H1 (cell line): ENCODE data around the gene ENDOG. TPM values are rescaled to one million over a fixed set of nuclear protein-coding genes. Genes with fewer than 3 reads are reported as not detected.
"Not testable (repeated sequence)": the region's sequence is repeated elsewhere in the genome, so short reads cannot be mapped to it uniquely, and the experiment has no call there.

Experiments used
- CTCF ChIA-PET: fragments of 300-600 bp; sonication (Branson Sonifier 250); formaldehyde crosslinking; loops from one replicate; lab custom pipeline; 2021; ENCODE audit not compliant: partially characterized antibody; lab: Charles Lee
- POLR2A ChIA-PET: fragments of 300-600 bp; sonication (Branson Sonifier 250); formaldehyde crosslinking; loops from one replicate; lab custom pipeline; 2021; ENCODE audit warnings: inconsistent platforms; ENCODE audit not compliant: partially characterized antibody; lab: Charles Lee
- DNase-seq, 2 experiments: peaks; one replicate each; pipeline versions ENCODE4 v3.0.0 to v3.0.0-alpha.2; 2010 to 2022; ENCODE audit warnings: low spot score in 2 of 2, low read depth in 1 of 2, mixed read lengths in 1 of 2
- FAIRE-seq: peaks from 2 replicates; lab custom pipeline; 2011; peaks lifted over from hg19 to GRCh38; lab: Jason Lieb, UNC
- H2AFZ ChIP-seq: 2 replicates; pipeline ENCODE4 v1.8.1; 2012; ENCODE audit warnings: low read length, inconsistent platforms
- H2AK5ac ChIP-seq: 2 replicates; pipeline ENCODE4 v1.6.1; 2013; ENCODE audit warnings: low read depth, low read length
- H2BK120ac ChIP-seq: replicated peaks from 2 replicates; pipeline ENCODE3; 2013; ENCODE audit warnings: low read depth, low read length, inconsistent platforms
- H2BK12ac ChIP-seq: 2 replicates; pipeline ENCODE4 v1.6.1; 2013; ENCODE audit warnings: low read depth, low read length
- H2BK15ac ChIP-seq: 2 replicates; pipeline ENCODE4 v1.6.1; 2013; ENCODE audit warnings: low read length
- H2BK20ac ChIP-seq: 2 replicates; pipeline ENCODE4 v1.6.1; 2013; ENCODE audit warnings: low read length
- H2BK5ac ChIP-seq: 2 replicates; pipeline ENCODE4 v1.6.1; 2013; ENCODE audit warnings: low read depth, low read length
- H3K14ac ChIP-seq: 2 replicates; pipeline ENCODE4 v1.6.1; 2013; ENCODE audit warnings: inconsistent platforms; ENCODE audit not compliant: insufficient read length
- H3K18ac ChIP-seq: 2 replicates; pipeline ENCODE4 v1.6.1; 2013; ENCODE audit warnings: low read length; ENCODE audit errors: extremely low read depth
- H3K23ac ChIP-seq: 2 replicates; pipeline ENCODE4 v1.6.1; 2013; ENCODE audit warnings: inconsistent platforms; ENCODE audit not compliant: insufficient read length
- H3K23me2 ChIP-seq: 2 replicates; pipeline ENCODE4 v1.6.1; 2013; ENCODE audit warnings: low read depth, low read length
- H3K27ac ChIP-seq: 2 replicates; pipeline ENCODE4 v1.6.1; 2011; ENCODE audit warnings: low read depth, low read length, inconsistent platforms
- H3K27me3 ChIP-seq, 4 experiments: replicated peaks in 1 of 4; 1 replicate in 1 of 4; 2 replicates in 3 of 4; pipeline versions ENCODE4 v1.6.1 to v1.8.1; 2011 to 2013; ENCODE audit warnings: low read length in 3 of 4, mild to moderate bottlenecking in 3 of 4, inconsistent platforms in 2 of 4, mixed read lengths in 2 of 4, moderate library complexity in 1 of 4; ENCODE audit not compliant: control insufficient read depth in 3 of 4, insufficient read depth in 3 of 4; ENCODE audit errors: extremely low read depth in 1 of 4
- H3K36me3 ChIP-seq, 4 experiments: 2 replicates each; pipeline versions ENCODE4 v1.6.1 to v1.8.1; 2011 to 2013; ENCODE audit warnings: mild to moderate bottlenecking in 4 of 4, low read length in 3 of 4, moderate library complexity in 2 of 4, control low read depth in 1 of 4, inconsistent platforms in 1 of 4; ENCODE audit not compliant: insufficient read depth in 4 of 4, control insufficient read depth in 2 of 4
- H3K4ac ChIP-seq: replicated peaks from 2 replicates; pipeline ENCODE3; 2013; ENCODE audit warnings: low read length, low read depth, mixed read lengths, inconsistent platforms; ENCODE audit not compliant: insufficient read length
- H3K4me1 ChIP-seq, 4 experiments: replicated peaks in 1 of 4; 1 replicate in 1 of 4; 2 replicates in 3 of 4; pipeline versions ENCODE4 v1.6.1 to v1.8.1; 2011 to 2013; ENCODE audit warnings: low read length in 3 of 4, inconsistent platforms in 2 of 4, mixed read lengths in 1 of 4; ENCODE audit not compliant: insufficient read depth in 4 of 4, control insufficient read depth in 3 of 4
- H3K4me2 ChIP-seq, 2 experiments: 2 replicates each; pipeline versions ENCODE4 v1.6.1 to v1.8.1; 2011 to 2013; ENCODE audit warnings: low read depth in 2 of 2, low read length in 2 of 2, control low read depth in 1 of 2, inconsistent platforms in 1 of 2, mild to moderate bottlenecking in 1 of 2; ENCODE audit not compliant: insufficient read depth in 1 of 2
- H3K4me3 ChIP-seq, 4 experiments: fragments of 200-600, 300-600 bp in 1 of 4; sonication (generic), shearing (Covaris generic), sonication (Bioruptor Twin) in 1 of 4; 2 replicates each; pipeline versions ENCODE4 v1.5.1 to v1.8.1; 2011 to 2016; ENCODE audit warnings: low read length in 4 of 4, low read depth in 3 of 4, control low read depth in 2 of 4, inconsistent platforms in 2 of 4, mild to moderate bottlenecking in 2 of 4, mixed read lengths in 1 of 4, moderate library complexity in 1 of 4; ENCODE audit not compliant: insufficient read depth in 2 of 4; ENCODE audit errors: extremely low read depth in 1 of 4
- H3K56ac ChIP-seq: replicated peaks from 2 replicates; pipeline ENCODE3; 2013; ENCODE audit warnings: low read depth, mild to moderate bottlenecking, mixed read lengths, low read length, inconsistent platforms; ENCODE audit not compliant: insufficient read length
- H3K79me1 ChIP-seq: 2 replicates; pipeline ENCODE4 v1.6.1; 2013; ENCODE audit warnings: low read depth, low read length, control low read depth
- H3K79me2 ChIP-seq, 2 experiments: 2 replicates each; pipeline versions ENCODE4 v1.6.1 to v1.8.1; 2012 to 2013; ENCODE audit warnings: low read length in 2 of 2, mild to moderate bottlenecking in 2 of 2, inconsistent platforms in 1 of 2; ENCODE audit not compliant: insufficient read depth in 2 of 2, control insufficient read depth in 1 of 2
- H3K9ac ChIP-seq, 4 experiments: replicated peaks in 1 of 4; 1 replicate in 1 of 4; 2 replicates in 3 of 4; pipeline versions ENCODE4 v1.6.1 to v1.8.1; 2011 to 2013; ENCODE audit warnings: low read depth in 3 of 4, low read length in 3 of 4, control low read depth in 2 of 4, mild to moderate bottlenecking in 2 of 4, moderate library complexity in 2 of 4, inconsistent platforms in 1 of 4; ENCODE audit errors: extremely low read depth in 1 of 4
- H3K9me3 ChIP-seq, 2 experiments: 2 replicates each; pipeline versions ENCODE4 v1.6.1 to v1.8.1; 2012 to 2013; ENCODE audit warnings: mild to moderate bottlenecking in 2 of 2, moderate library complexity in 2 of 2, control low read depth in 1 of 2, inconsistent platforms in 1 of 2, low read depth in 1 of 2, low read length in 1 of 2, mixed read lengths in 1 of 2; ENCODE audit not compliant: insufficient read depth in 2 of 2
- H4K20me1 ChIP-seq, 2 experiments: replicated peaks in 1 of 2; 2 replicates each; pipeline versions ENCODE3 to v1.8.1; 2011 to 2013; ENCODE audit warnings: inconsistent platforms in 2 of 2, low read length in 2 of 2, mild to moderate bottlenecking in 1 of 2; ENCODE audit not compliant: insufficient read depth in 2 of 2, control insufficient read depth in 1 of 2
- H4K5ac ChIP-seq: 2 replicates; pipeline ENCODE4 v1.6.1; 2013; ENCODE audit warnings: low read length, low read depth, mixed read lengths, inconsistent platforms; ENCODE audit not compliant: insufficient read length
- H4K8ac ChIP-seq: 2 replicates; pipeline ENCODE4 v1.8.0; 2013; ENCODE audit warnings: mild to moderate bottlenecking, moderate library complexity, low read length, inconsistent platforms; ENCODE audit not compliant: insufficient read depth; ENCODE audit errors: extremely low read depth
- H4K91ac ChIP-seq: replicated peaks from 2 replicates; pipeline ENCODE3; 2013; ENCODE audit warnings: low read length, mixed read lengths, inconsistent platforms; ENCODE audit not compliant: insufficient read length
- WGBS, 2 experiments: shearing (Covaris generic) in 1 of 2; methylation state at CpG; one replicate each; pipeline versions ENCODE4 v1.1.6 to v1.1.7; 2013 to 2015; ENCODE audit warnings: low lambda C conversion rate in 2 of 2, mixed read lengths in 2 of 2, inconsistent platforms in 1 of 2, low coverage in 1 of 2, missing lambda C conversion rate in 1 of 2; ENCODE audit not compliant: insufficient replicate concordance in 2 of 2, insufficient coverage in 1 of 2, insufficient read length in 1 of 2; ENCODE audit errors: extremely low coverage in 1 of 2, missing lambda C conversion rate in 1 of 2; 5-methylcytosine and 5-hydroxymethylcytosine counted together
- polyA plus RNA-seq, 7 experiments: library from polyadenylated mRNA; depleted of rRNA in 3 of 7; stranded (reverse) in 5 of 7; unstranded in 2 of 7; fragments of >200 nt in 5 of 7; fragments of 200-250 nt in 2 of 7; gene quantifications; 1 replicate in 5 of 7; 2 replicates in 1 of 7; 4 replicates in 1 of 7; pipeline versions ENCODE4 v1.2.1 to v1.2.3, GENCODE V29; 2011 to 2013; ENCODE audit warnings: missing spikeins in 2 of 7, mixed read lengths in 2 of 7
- total RNA-seq: library from RNA; stranded (reverse); fragmentation: NEBNext Ultra II Directional; extraction: Animal tissue kit (Norgen Biotek cat#: 25700); gene quantifications from 2 replicates; pipeline ENCODE4 v1.2.1, GENCODE V29; 2021

Gene ENDOG
- total and polyA plus RNA-seq, 2 of the 8 experiments (the other 6 are each of a cell fraction or from before 2014, with no cell fraction given) = 17.5 to 23.4 TPM

DNA sequence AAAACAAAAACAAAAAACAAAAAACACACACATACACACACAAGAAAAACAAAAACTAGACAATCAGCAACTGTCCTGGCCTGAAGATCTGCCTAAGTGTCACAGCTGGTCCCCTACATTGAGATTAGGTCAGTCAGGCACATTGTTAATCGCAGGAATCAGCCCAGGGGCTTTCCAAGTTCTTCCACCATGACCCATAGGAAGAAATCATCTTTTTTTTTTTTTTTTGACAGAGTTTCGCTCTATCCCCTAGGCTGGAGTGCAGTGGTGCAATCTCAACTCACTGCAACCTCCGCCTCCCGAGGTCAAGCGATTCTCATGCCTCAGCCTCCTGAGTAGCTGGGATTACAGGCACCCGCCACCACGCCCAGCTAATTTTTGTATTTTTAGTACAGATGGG, 24.9 kb downstream of the ENDOG start:
- H3K4me3 ChIP-seq, H3K56ac ChIP-seq, H2BK12ac ChIP-seq, H3K79me2 ChIP-seq, DNase-seq, H3K27me3 ChIP-seq, H3K23me2 ChIP-seq, FAIRE-seq, H4K8ac ChIP-seq, H2BK15ac ChIP-seq, H4K5ac ChIP-seq, H4K91ac ChIP-seq, H3K4me1 ChIP-seq, H3K9me3 ChIP-seq, H2BK20ac ChIP-seq, H3K14ac ChIP-seq, H2BK120ac ChIP-seq, H2AFZ ChIP-seq, H3K36me3 ChIP-seq, H3K79me1 ChIP-seq, H3K9ac ChIP-seq, H3K4me2 ChIP-seq, H3K23ac ChIP-seq, H3K27ac ChIP-seq, H2BK5ac ChIP-seq, H2AK5ac ChIP-seq, H3K18ac ChIP-seq, H3K4ac ChIP-seq: not testable (repeated sequence)
- CTCF ChIA-PET = interaction anchor here (0.9 to 1.2 kb wide), 3 partner anchors 18 to 78 kb away, joined by 3 read pairs; no protein-coding TSS in a partner anchor
- peaks cover 0 to 11% of the 10 kb centered on the region in 2 experiments for H4K20me1 ChIP-seq
- 95% methylated on average over 6 of the region's 7 CpGs; no CpG with 5 or more reads in 1 of the 2 experiments for WGBS, 2 experiments
- POLR2A ChIA-PET = interaction anchor here (1.4 kb wide), 1 partner anchor 13 kb away, joined by 5 read pairs; the partner anchor contains the start of gene SPOUT1
